Ascending aorta (tissue), 2 donors: ENCODE data around the gene WDR62. TPM values are rescaled to one million over a fixed set of nuclear protein-coding genes. Genes with fewer than 3 reads are reported as not detected.

ENCODE experiments used
- DNase-seq, 2 donors: peaks; one replicate each; pipeline ENCODE4 v3.0.0-alpha.2; 2019; ENCODE audit warnings: low spot score in 2 of 2
- H3K27ac ChIP-seq, 2 donors: fragments of 200-600 bp; sonication (generic); one replicate each; pipeline ENCODE4 v1.5.1; 2016 to 2017; ENCODE audit warnings: mild to moderate bottlenecking in 1 of 2
- H3K27me3 ChIP-seq: fragments of 200-600 bp; sonication (generic); one replicate; pipeline ENCODE4 v1.5.1; 2017
- H3K36me3 ChIP-seq, 2 donors: fragments of 200-600 bp; sonication (generic); one replicate each; pipeline ENCODE4 v1.5.1; 2016
- H3K4me1 ChIP-seq, 2 donors: fragments of 200-600 bp; sonication (generic); one replicate each; pipeline ENCODE4 v1.5.1; 2016 to 2017; ENCODE audit warnings: mild to moderate bottlenecking in 1 of 2
- H3K4me3 ChIP-seq, 2 donors: fragments of 200-600 bp; sonication (generic); one replicate each; pipeline ENCODE4 v1.5.1; 2016 to 2017; ENCODE audit warnings: mild to moderate bottlenecking in 1 of 2
- H3K9me3 ChIP-seq, 2 donors: fragments of 200-600 bp; sonication (generic); one replicate each; pipeline ENCODE4 v1.5.1; 2016
- intact Hi-C: fragments of 100-400 bp; cut with DNase I; formaldehyde crosslinking; loops from one replicate; pipeline ENCODE4 v1.15.1; 2023
- total RNA-seq: library from RNA; depleted of rRNA; stranded (reverse); fragments of >200 nt; gene quantifications from one replicate; pipeline ENCODE4 v1.1.0, GENCODE V29; 2016
- TF ChIP-seq, protein P1 (sequence below), 3 experiments: fragments of 200-600 bp in 2 of 3; fragments of 450-650 bp in 1 of 3; sonication (generic) in 2 of 3; IDR thresholded peaks; one replicate each; pipeline ENCODE4 v1.5.1; 2016 to 2019; ENCODE audit warnings: antibody characterized with exemption in 3 of 3, mild to moderate bottlenecking in 1 of 3, moderate library complexity in 1 of 3

WDR62 gene
- total RNA-seq, 1 donor from 2014 or later = not detected

- Histone ChIP-seq H3K36me3 (no peaks in the 10 kb centered on the region), H3K4me1 (peaks cover 4 to 22% of the 10 kb centered on the region in 2 donors), H3K27ac (peak overlapping the region in 1 of 2 donors; percentile 68), H3K9me3 (no peaks in the 10 kb centered on the region), H3K27me3 (no peaks in the 10 kb centered on the region), H3K4me3 (no peak overlapping the region)
- intact Hi-C loops = loop anchor here (10.0 kb wide), 1 partner anchor 366 kb away; the partner anchor contains the start of genes COX6B1 and ETV2
- no peak for DNase-seq
- TF ChIP-seq, protein P1, sequence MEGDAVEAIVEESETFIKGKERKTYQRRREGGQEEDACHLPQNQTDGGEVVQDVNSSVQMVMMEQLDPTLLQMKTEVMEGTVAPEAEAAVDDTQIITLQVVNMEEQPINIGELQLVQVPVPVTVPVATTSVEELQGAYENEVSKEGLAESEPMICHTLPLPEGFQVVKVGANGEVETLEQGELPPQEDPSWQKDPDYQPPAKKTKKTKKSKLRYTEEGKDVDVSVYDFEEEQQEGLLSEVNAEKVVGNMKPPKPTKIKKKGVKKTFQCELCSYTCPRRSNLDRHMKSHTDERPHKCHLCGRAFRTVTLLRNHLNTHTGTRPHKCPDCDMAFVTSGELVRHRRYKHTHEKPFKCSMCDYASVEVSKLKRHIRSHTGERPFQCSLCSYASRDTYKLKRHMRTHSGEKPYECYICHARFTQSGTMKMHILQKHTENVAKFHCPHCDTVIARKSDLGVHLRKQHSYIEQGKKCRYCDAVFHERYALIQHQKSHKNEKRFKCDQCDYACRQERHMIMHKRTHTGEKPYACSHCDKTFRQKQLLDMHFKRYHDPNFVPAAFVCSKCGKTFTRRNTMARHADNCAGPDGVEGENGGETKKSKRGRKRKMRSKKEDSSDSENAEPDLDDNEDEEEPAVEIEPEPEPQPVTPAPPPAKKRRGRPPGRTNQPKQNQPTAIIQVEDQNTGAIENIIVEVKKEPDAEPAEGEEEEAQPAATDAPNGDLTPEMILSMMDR (IDR thresholded peaks at IDR 0.05) = no peak
Observed at GRCh38 chr19:36010402-36010801, 44.3 kb upstream of the WDR62 start.

GRCh38 chr19:36013280-36014011 is 41.3 kb upstream of the WDR62 start:
- Histone ChIP-seq H3K9me3 (no peaks in the 10 kb centered on the region), H3K27me3 (no peaks in the 10 kb centered on the region), H3K4me3 (peak overlapping the region; percentile 58 to 76), H3K4me1 (peaks cover 4 to 20% of the 10 kb centered on the region in 2 donors), H3K27ac (peak overlapping the region; percentile 74 to 85), H3K36me3 (peaks cover 9 to 20% of the 10 kb centered on the region in 2 donors)
- TF ChIP-seq, protein P1 (IDR thresholded peaks at IDR 0.05) = no peak
- intact Hi-C loops = loop anchor here (1.0 to 10.0 kb wide), 5 partner anchors 18 to 369 kb away; partner anchors contain the start of genes CLIP3, COX6B1, ETV2 and SDHAF1
- DNase-seq = no peak

DNA sequence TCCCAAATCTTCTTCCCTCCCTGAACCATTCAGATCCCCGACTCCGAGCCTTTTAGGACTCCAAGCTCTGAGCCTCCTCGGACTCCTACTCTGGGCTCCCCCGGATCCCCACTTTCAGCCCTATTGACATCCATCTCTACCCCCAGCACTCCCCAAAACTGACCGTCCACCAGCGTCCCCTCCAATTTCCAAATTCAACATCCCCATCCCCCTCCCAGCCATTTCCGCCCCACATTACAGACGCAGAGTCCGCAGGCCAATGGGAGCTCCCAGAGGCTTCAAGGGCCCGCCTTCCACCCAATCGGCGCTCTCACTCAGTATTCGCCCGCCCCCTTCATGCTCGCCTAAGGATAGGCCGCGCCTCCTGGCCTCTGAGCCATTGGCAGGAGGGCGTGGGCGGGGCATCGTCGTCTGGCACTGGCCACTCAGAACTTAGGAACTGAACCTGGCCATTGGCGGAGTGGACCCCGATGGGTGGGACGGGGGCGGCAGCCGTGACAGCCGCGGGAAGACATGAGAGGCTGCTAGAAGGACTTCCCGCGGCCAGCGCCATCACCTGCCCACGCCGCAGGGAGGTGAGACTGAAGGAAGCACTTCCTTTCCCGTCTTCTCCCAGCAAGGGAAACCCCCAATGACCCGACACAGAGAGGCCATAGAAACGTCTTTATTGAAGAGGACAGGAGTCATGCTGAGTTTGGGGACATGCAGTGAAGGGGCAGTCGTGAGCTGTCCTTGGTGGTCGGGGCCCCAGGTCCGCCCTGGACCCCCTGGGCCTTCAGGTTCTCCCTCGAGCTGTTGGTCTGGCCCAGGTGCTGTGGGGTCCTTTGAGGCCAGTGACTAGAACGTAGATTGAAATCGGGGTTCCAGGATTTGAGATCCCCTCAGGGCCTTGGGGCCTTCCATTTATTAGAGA is 40.4 kb upstream of the WDR62 start, which contains the start of gene ALKBH6:
TSS of gene ALKBH6 (minus strand) at position 202 of the 913 bp plus-strand sequence. CDS start 816 bp downstream, outside the sequence.
- Histone ChIP-seq H3K9me3 (no peaks in the 10 kb centered on the region), H3K27me3 (no peaks in the 10 kb centered on the region), H3K4me3 (peak within 1 kb of the TSS; percentile 58 to 76), H3K4me1 (peaks cover 4 to 14% of the 10 kb centered on the region in 2 donors), H3K36me3 (peaks cover 14 to 29% of the 10 kb centered on the region in 2 donors), H3K27ac (peak within 1 kb of the TSS; percentile 74 to 85)
- intact Hi-C loops = loop anchor here (1.0 to 10.0 kb wide), 5 partner anchors 19 to 369 kb away; partner anchors contain the start of genes CLIP3, COX6B1, ETV2 and SDHAF1
- peak; percentile 99 to 100 for DNase-seq
- TF ChIP-seq, protein P1 (IDR thresholded peaks at IDR 0.05) = no peak

GRCh38 chr19:36019061-36019670 is 35.5 kb upstream of the WDR62 start:
- Histone ChIP-seq H3K4me3 (no peak overlapping the region), H3K27me3 (no peaks in the 10 kb centered on the region), H3K36me3 (peaks cover 32 to 63% of the 10 kb centered on the region in 2 donors), H3K4me1 (peaks cover 0 to 5% of the 10 kb centered on the region in 2 donors), H3K27ac (no peak overlapping the region), H3K9me3 (no peaks in the 10 kb centered on the region)
- intact Hi-C loops = loop anchor here (10.0 kb wide), 1 partner anchor 374 kb away; the partner anchor contains the start of genes COX6B1 and ETV2
- TF ChIP-seq, protein P1 (IDR thresholded peaks at IDR 0.05) = no peak
- DNase-seq = no peak

DNA sequence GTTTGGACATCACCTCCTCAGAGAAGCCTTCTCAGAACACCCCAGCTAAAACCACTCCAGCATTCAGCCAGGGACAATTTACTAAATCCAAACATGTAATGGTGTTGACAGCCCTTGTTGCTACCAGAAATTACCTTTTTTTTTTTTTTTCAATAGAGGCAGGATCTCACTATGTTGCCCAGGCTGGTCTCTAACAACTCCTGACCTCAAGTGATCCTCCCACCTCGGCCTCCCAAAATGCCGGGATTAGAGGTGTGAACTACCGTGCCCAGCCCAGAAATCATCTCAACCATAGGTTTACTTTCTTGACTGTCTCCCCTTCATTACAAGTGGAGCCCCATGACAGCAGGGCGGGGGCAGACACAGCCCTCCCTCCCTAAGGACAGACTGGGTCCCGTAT is 31.3 kb upstream of the WDR62 start:
- Histone ChIP-seq H3K4me3 (no peak overlapping the region), H3K4me1 (no peaks in the 10 kb centered on the region), H3K9me3 (no peaks in the 10 kb centered on the region), H3K27me3 (no peaks in the 10 kb centered on the region), H3K36me3 (peaks cover 50 to 80% of the 10 kb centered on the region in 2 donors), H3K27ac (no peak overlapping the region)
- no peak for DNase-seq
- TF ChIP-seq, protein P1 (IDR thresholded peaks at IDR 0.05) = no peak
- intact Hi-C loops = no loop called here
